ENCODE measurements around the gene PDGFB. TPM values are rescaled to one million over a fixed set of nuclear protein-coding genes. Genes with fewer than 3 reads are reported as not detected.
A peak's percentile ranks its signal among the peaks of the same experiment; 100 is the strongest.

The PDGFB gene
- total RNA-seq, 6 donors from 2014 or later: 15.4 to 41.7 (median 24.1) TPM

GRCh38 chr22:39184586-39185577 lies 59.9 kb downstream of the PDGFB start:
- no peaks in the 10 kb centered on the region for H3K9me3 ChIP-seq
- ATAC-seq (ENCODE audit: low FRiP score in 2 of 2) (peak; percentile 5 to 28), DNase-seq (no peak)
- H3K4me3 ChIP-seq: no peak overlapping the region
- H3K27ac ChIP-seq: peak overlapping the region; percentile 76 to 88 (median 81)
- H3K4me1 ChIP-seq: peaks cover 13 to 26% (median 17%) of the 10 kb centered on the region in 4 donors
- WGBS, 2 donors: 62 to 70% methylated on average over 20 to 22 of the region's 23 CpGs
- H3K27me3 ChIP-seq: no peaks in the 10 kb centered on the region
- peak in 1 of 2 donors; percentile 91 for TF ChIP-seq POLR2AphosphoS5 (IDR thresholded peaks at IDR 0.05)
- TF ChIP-seq POLR2A (IDR thresholded peaks at IDR 0.05): no peak
- no peak for TF ChIP-seq CTCF (IDR thresholded peaks at IDR 0.05)
- peak in 3 of 4 donors; percentile 57 to 88 (median 77) for TF ChIP-seq EP300 (IDR thresholded peaks at IDR 0.05)
- H3K36me3 ChIP-seq: no peaks in the 10 kb centered on the region

GRCh38 chr22:39183991-39184585 lies 60.7 kb downstream of the PDGFB start:
- Histone ChIP-seq H3K36me3 (no peaks in the 10 kb centered on the region), H3K4me1 (peaks cover 14 to 34% (median 23%) of the 10 kb centered on the region in 4 donors), H3K27ac (peak overlapping the region; percentile 76 to 88 (median 81)), H3K27me3 (no peaks in the 10 kb centered on the region), H3K9me3 (no peaks in the 10 kb centered on the region), H3K4me3 (no peak overlapping the region)
- DNase-seq (peak in 1 of 2 donors; percentile 76), ATAC-seq (ENCODE audit: low FRiP score in 2 of 2) (peak in 1 of 2 donors; percentile 2)
- WGBS, 2 donors: 43 to 72% methylated on average over 9 to 12 of the region's 13 CpGs
- TF ChIP-seq POLR2A (IDR thresholded peaks at IDR 0.05) (no peak), POLR2AphosphoS5 (IDR thresholded peaks at IDR 0.05) (no peak), EP300 (IDR thresholded peaks at IDR 0.05) (no peak), CTCF (IDR thresholded peaks at IDR 0.05) (no peak)

- peaks cover 19 to 48% (median 37%) of the 10 kb centered on the region in 4 donors for H3K4me1 ChIP-seq
- no peaks in the 10 kb centered on the region for H3K9me3 ChIP-seq
- no peak for ATAC-seq (ENCODE audit: low FRiP score in 2 of 2)
- 79 to 84% methylated on average over 2 to 6 of the region's 6 CpGs for WGBS, 2 donors
- H3K36me3 ChIP-seq: no peaks in the 10 kb centered on the region
- H3K27me3 ChIP-seq: no peaks in the 10 kb centered on the region
- TF ChIP-seq POLR2A (IDR thresholded peaks at IDR 0.05) (no peak), POLR2AphosphoS5 (IDR thresholded peaks at IDR 0.05) (no peak)
- H3K27ac ChIP-seq: peak overlapping the region in 1 of 4 donors; percentile 15
- DNase-seq: no peak
- H3K4me3 ChIP-seq: no peak overlapping the region
Observed at GRCh38 chr22:39182478-39183030, 62.2 kb downstream of the PDGFB start.

- Histone ChIP-seq H3K9me3 (no peaks in the 10 kb centered on the region), H3K4me1 (peaks cover 27 to 56% (median 45%) of the 10 kb centered on the region in 4 donors), H3K27me3 (no peaks in the 10 kb centered on the region), H3K4me3 (no peak overlapping the region), H3K27ac (no peak overlapping the region), H3K36me3 (no peaks in the 10 kb centered on the region)
- TF ChIP-seq CTCF (IDR thresholded peaks at IDR 0.05) (no peak), POLR2A (IDR thresholded peaks at IDR 0.05) (no peak), POLR2AphosphoS5 (IDR thresholded peaks at IDR 0.05) (no peak), EP300 (IDR thresholded peaks at IDR 0.05) (no peak)
- 95 to 99% methylated on average over 5 of the region's 5 CpGs for WGBS, 2 donors
- DNase-seq: no peak
- ATAC-seq (ENCODE audit: low FRiP score in 2 of 2): no peak
Observed at GRCh38 chr22:39181778-39182177, 63.0 kb downstream of the PDGFB start.

- Histone ChIP-seq H3K27me3 (no peaks in the 10 kb centered on the region), H3K36me3 (no peaks in the 10 kb centered on the region), H3K9me3 (no peaks in the 10 kb centered on the region), H3K4me1 (peaks cover 31 to 60% (median 49%) of the 10 kb centered on the region in 4 donors), H3K4me3 (no peak overlapping the region), H3K27ac (peak overlapping the region in 1 of 4 donors; percentile 93)
- 89 to 93% methylated on average over 8 of the region's 8 CpGs for WGBS, 2 donors
- ATAC-seq (ENCODE audit: low FRiP score in 2 of 2) (no peak), DNase-seq (no peak)
- TF ChIP-seq POLR2AphosphoS5 (IDR thresholded peaks at IDR 0.05) (no peak), EP300 (IDR thresholded peaks at IDR 0.05) (no peak), POLR2A (IDR thresholded peaks at IDR 0.05) (no peak), CTCF (IDR thresholded peaks at IDR 0.05) (no peak)
Observed at GRCh38 chr22:39181356-39181755, 63.4 kb downstream of the PDGFB start.

Data from upper lobe of left lung (tissue), 6 donors.